Measurements from ENCODE around the gene LHFPL2. TPM values are rescaled to one million over a fixed set of nuclear protein-coding genes. Genes with fewer than 3 reads are reported as not detected.

The LHFPL2 gene
- total and polyA plus RNA-seq, 9 of the 15 experiments (the other 6 are each of a cell fraction or from before 2014, with no cell fraction given), result 1.0 to 6.6 (median 4.6) TPM

DNA sequence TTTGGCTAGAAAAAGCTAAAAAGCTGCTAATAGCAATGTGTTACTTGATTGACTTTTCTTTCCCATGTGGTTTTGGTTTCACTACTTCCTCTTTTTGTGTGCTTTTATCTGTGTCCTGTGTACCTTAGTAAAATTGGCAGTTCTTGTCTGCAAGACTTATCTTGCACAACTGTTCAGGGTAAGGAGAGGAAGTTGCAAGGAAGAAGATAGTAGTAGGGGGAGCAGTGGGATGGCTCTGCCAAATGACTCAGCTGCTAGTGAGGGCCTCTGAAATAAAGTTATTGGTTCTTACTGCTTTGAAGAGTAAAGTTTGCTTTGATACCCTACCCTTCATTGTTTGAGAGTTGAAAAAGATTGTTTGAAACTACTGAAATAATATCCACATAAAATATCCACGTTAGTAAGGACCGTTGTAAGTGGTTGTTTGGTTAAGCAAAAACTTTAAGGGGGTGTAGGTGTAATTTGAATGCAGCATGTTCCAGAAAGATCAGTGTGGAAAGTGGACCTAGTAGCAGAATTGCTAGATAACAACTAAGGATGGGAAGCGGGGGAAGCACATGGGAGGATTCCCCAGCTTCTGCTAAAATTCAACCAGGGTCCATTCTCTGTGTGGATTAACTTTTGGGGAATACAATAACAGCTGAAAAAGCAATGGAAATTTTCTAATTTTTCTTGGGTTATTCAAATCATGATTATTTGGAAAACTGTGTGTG, 164.6 kb downstream of the LHFPL2 start (continued):
- TF ChIP-seq, protein P1, sequence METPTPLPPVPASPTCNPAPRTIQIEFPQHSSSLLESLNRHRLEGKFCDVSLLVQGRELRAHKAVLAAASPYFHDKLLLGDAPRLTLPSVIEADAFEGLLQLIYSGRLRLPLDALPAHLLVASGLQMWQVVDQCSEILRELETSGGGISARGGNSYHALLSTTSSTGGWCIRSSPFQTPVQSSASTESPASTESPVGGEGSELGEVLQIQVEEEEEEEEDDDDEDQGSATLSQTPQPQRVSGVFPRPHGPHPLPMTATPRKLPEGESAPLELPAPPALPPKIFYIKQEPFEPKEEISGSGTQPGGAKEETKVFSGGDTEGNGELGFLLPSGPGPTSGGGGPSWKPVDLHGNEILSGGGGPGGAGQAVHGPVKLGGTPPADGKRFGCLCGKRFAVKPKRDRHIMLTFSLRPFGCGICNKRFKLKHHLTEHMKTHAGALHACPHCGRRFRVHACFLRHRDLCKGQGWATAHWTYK (CRISPR knock-in tag; IDR thresholded peaks at IDR 0.05), result no peak
- TF ChIP-seq GABPB1 (CRISPR knock-in tag; IDR thresholded peaks at IDR 0.05) (no peak; the same call in 1 of the 2 replicates), HEY1 (CRISPR knock-in tag; IDR thresholded peaks at IDR 0.05; ENCODE audit: borderline replicate concordance) (no peak), SIX5 (IDR thresholded peaks at IDR 0.05; ENCODE audit: borderline replicate concordance in 1 of 2, insufficient read depth in 1 of 2, low read depth in 1 of 2, low read length in 2 of 2) (no peak), SLC30A9 (CRISPR knock-in tag; IDR thresholded peaks at IDR 0.05) (no peak), NFIC (IDR thresholded peaks at IDR 0.05) (peak; percentile 84), ESRRB (CRISPR knock-in tag; IDR thresholded peaks at IDR 0.05; ENCODE audit: borderline replicate concordance) (no peak), ZNF282 (CRISPR knock-in tag; IDR thresholded peaks at IDR 0.05) (no peak)
- TF ChIP-seq, protein P2, sequence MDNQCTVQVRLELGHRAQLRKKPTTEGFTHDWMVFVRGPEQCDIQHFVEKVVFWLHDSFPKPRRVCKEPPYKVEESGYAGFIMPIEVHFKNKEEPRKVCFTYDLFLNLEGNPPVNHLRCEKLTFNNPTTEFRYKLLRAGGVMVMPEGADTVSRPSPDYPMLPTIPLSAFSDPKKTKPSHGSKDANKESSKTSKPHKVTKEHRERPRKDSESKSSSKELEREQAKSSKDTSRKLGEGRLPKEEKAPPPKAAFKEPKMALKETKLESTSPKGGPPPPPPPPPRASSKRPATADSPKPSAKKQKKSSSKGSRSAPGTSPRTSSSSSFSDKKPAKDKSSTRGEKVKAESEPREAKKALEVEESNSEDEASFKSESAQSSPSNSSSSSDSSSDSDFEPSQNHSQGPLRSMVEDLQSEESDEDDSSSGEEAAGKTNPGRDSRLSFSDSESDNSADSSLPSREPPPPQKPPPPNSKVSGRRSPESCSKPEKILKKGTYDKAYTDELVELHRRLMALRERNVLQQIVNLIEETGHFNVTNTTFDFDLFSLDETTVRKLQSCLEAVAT (IDR thresholded peaks at IDR 0.05), result peak; percentile 37 to 89; a peak in 3 of 4 replicates
- TF ChIP-seq, protein P3, sequence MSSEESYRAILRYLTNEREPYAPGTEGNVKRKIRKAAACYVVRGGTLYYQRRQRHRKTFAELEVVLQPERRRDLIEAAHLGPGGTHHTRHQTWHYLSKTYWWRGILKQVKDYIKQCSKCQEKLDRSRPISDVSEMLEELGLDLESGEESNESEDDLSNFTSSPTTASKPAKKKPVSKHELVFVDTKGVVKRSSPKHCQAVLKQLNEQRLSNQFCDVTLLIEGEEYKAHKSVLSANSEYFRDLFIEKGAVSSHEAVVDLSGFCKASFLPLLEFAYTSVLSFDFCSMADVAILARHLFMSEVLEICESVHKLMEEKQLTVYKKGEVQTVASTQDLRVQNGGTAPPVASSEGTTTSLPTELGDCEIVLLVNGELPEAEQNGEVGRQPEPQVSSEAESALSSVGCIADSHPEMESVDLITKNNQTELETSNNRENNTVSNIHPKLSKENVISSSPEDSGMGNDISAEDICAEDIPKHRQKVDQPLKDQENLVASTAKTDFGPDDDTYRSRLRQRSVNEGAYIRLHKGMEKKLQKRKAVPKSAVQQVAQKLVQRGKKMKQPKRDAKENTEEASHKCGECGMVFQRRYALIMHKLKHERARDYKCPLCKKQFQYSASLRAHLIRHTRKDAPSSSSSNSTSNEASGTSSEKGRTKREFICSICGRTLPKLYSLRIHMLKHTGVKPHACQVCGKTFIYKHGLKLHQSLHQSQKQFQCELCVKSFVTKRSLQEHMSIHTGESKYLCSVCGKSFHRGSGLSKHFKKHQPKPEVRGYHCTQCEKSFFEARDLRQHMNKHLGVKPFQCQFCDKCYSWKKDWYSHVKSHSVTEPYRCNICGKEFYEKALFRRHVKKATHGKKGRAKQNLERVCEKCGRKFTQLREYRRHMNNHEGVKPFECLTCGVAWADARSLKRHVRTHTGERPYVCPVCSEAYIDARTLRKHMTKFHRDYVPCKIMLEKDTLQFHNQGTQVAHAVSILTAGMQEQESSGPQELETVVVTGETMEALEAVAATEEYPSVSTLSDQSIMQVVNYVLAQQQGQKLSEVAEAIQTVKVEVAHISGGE (CRISPR knock-in tag; IDR thresholded peaks at IDR 0.05), result peak in 1 of 3 experiments; percentile 67; a peak in 2 of 6 replicates
- TF ChIP-seq, protein P4, sequence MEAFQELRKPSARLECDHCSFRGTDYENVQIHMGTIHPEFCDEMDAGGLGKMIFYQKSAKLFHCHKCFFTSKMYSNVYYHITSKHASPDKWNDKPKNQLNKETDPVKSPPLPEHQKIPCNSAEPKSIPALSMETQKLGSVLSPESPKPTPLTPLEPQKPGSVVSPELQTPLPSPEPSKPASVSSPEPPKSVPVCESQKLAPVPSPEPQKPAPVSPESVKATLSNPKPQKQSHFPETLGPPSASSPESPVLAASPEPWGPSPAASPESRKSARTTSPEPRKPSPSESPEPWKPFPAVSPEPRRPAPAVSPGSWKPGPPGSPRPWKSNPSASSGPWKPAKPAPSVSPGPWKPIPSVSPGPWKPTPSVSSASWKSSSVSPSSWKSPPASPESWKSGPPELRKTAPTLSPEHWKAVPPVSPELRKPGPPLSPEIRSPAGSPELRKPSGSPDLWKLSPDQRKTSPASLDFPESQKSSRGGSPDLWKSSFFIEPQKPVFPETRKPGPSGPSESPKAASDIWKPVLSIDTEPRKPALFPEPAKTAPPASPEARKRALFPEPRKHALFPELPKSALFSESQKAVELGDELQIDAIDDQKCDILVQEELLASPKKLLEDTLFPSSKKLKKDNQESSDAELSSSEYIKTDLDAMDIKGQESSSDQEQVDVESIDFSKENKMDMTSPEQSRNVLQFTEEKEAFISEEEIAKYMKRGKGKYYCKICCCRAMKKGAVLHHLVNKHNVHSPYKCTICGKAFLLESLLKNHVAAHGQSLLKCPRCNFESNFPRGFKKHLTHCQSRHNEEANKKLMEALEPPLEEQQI (IDR thresholded peaks at IDR 0.05), result peak; percentile 95
- TF ChIP-seq, protein P5, sequence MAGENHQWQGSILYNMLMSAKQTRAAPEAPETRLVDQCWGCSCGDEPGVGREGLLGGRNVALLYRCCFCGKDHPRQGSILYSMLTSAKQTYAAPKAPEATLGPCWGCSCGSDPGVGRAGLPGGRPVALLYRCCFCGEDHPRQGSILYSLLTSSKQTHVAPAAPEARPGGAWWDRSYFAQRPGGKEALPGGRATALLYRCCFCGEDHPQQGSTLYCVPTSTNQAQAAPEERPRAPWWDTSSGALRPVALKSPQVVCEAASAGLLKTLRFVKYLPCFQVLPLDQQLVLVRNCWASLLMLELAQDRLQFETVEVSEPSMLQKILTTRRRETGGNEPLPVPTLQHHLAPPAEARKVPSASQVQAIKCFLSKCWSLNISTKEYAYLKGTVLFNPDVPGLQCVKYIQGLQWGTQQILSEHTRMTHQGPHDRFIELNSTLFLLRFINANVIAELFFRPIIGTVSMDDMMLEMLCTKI (IDR thresholded peaks at IDR 0.05; ENCODE audit: partially characterized antibody), result no peak
- TF ChIP-seq, protein P6, sequence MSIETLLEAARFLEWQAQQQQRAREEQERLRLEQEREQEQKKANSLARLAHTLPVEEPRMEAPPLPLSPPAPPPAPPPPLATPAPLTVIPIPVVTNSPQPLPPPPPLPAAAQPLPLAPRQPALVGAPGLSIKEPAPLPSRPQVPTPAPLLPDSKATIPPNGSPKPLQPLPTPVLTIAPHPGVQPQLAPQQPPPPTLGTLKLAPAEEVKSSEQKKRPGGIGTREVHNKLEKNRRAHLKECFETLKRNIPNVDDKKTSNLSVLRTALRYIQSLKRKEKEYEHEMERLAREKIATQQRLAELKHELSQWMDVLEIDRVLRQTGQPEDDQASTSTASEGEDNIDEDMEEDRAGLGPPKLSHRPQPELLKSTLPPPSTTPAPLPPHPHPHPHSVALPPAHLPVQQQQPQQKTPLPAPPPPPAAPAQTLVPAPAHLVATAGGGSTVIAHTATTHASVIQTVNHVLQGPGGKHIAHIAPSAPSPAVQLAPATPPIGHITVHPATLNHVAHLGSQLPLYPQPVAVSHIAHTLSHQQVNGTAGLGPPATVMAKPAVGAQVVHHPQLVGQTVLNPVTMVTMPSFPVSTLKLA (conservative IDR thresholded peaks at IDR 0.05), result peak; percentile 63 to 84

Measured in K562 (cell line).